22Rv1 (cell line): Measurements from ENCODE around the gene CFAP45.

ENCODE experiments used
- ZFX ChIP-seq: fragments of 450-650 bp; IDR thresholded peaks from 2 replicates; pipeline ENCODE4 v1.6.1; 2017; ENCODE audit warnings: antibody characterized with exemption, borderline replicate concordance
- TF ChIP-seq, protein P1 (sequence below): fragments of 450-650 bp; IDR thresholded peaks from 2 replicates; pipeline ENCODE4 v1.5.1; 2017; ENCODE audit warnings: mild to moderate bottlenecking

DNA sequence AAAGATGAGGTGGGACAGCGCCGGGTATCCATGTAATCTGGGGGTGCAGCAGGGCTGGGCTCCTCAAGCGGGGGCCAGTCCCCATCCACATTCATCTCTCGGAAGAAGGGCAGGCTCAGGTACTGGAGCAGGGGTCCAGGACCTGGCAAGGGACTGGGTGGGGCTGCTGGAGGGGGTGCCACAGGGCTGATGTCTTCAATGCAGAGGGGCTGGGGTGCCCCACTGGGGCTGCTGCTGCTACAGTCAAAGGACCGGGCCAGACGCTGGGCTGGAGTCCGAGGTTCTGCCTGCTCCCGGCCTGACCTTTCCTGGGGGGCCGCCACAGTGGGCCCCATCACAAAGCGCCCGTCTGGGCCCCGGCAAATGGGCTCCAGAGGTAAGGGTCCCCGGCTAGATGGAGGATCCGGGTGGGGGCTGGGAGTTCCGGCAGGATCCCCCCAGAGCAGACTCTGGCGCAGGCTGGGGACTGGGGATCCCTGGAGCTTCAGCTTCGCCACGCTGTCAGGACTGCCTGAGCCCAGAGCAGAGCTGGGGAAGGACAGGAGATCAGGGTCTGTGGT lies 28.6 kb upstream of the CFAP45 start:
- TF ChIP-seq, protein P1, sequence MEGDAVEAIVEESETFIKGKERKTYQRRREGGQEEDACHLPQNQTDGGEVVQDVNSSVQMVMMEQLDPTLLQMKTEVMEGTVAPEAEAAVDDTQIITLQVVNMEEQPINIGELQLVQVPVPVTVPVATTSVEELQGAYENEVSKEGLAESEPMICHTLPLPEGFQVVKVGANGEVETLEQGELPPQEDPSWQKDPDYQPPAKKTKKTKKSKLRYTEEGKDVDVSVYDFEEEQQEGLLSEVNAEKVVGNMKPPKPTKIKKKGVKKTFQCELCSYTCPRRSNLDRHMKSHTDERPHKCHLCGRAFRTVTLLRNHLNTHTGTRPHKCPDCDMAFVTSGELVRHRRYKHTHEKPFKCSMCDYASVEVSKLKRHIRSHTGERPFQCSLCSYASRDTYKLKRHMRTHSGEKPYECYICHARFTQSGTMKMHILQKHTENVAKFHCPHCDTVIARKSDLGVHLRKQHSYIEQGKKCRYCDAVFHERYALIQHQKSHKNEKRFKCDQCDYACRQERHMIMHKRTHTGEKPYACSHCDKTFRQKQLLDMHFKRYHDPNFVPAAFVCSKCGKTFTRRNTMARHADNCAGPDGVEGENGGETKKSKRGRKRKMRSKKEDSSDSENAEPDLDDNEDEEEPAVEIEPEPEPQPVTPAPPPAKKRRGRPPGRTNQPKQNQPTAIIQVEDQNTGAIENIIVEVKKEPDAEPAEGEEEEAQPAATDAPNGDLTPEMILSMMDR, result no peak
- TF ChIP-seq ZFX, result no peak
